Measurements from ENCODE around the gene AXL. TPM values are rescaled to one million over a fixed set of nuclear protein-coding genes. Genes with fewer than 3 reads are reported as not detected.
A peak's percentile ranks its signal among the peaks of the same experiment; 100 is the strongest.

The AXL gene
- total RNA-seq, 2 donors from 2014 or later = 27.3 to 81.4 TPM

GRCh38 chr19:41223431-41224234 lies 4.6 kb downstream of the AXL start:
- Histone ChIP-seq H3K27me3 (no peaks in the 10 kb centered on the region), H3K4me1 (peaks cover 0 to 41% of the 10 kb centered on the region in 2 donors), H3K4me3 (peak overlapping the region in 1 of 2 donors; percentile 21), H3K36me3 (peaks cover 10% of the 10 kb centered on the region), H3K27ac (peak overlapping the region; percentile 90 to 92), H3K9me3 (no peaks in the 10 kb centered on the region)
- TF ChIP-seq CTCF (IDR thresholded peaks at IDR 0.05) = no peak
- no peak for DNase-seq (ENCODE audit: low spot score)

- no peak for DNase-seq (ENCODE audit: low spot score)
- TF ChIP-seq CTCF (IDR thresholded peaks at IDR 0.05) = no peak
- peak overlapping the region; percentile 90 to 92 for H3K27ac ChIP-seq
Measured at GRCh38 chr19:41224632-41225031, 5.6 kb downstream of the AXL start.

GRCh38 chr19:41225238-41226052 lies 6.4 kb downstream of the AXL start:
- Histone ChIP-seq H3K27ac (peak overlapping the region; percentile 90 to 92), H3K9me3 (no peaks in the 10 kb centered on the region), H3K4me3 (peak overlapping the region; percentile 34 to 56), H3K36me3 (peaks cover 10% of the 10 kb centered on the region), H3K27me3 (no peaks in the 10 kb centered on the region), H3K4me1 (peaks cover 0 to 37% of the 10 kb centered on the region in 2 donors)
- no peak for TF ChIP-seq CTCF (IDR thresholded peaks at IDR 0.05)
- peak; percentile 93 for DNase-seq (ENCODE audit: low spot score)

More at GRCh38 chr19:41224632-41225031, 5.6 kb downstream of the AXL start:
- H3K9me3 ChIP-seq = no peaks in the 10 kb centered on the region
- H3K4me3 ChIP-seq = no peak overlapping the region
- H3K4me1 ChIP-seq = peaks cover 0 to 41% of the 10 kb centered on the region in 2 donors
- peaks cover 10% of the 10 kb centered on the region for H3K36me3 ChIP-seq
- H3K27me3 ChIP-seq = no peaks in the 10 kb centered on the region

- DNase-seq (ENCODE audit: low spot score) = peak; percentile 80
- peak overlapping the region; percentile 90 to 92 for H3K27ac ChIP-seq
- H3K36me3 ChIP-seq = peaks cover 10% of the 10 kb centered on the region
- peak in 1 of 2 donors; percentile 27 for TF ChIP-seq CTCF (IDR thresholded peaks at IDR 0.05)
- H3K9me3 ChIP-seq = no peaks in the 10 kb centered on the region
- peak overlapping the region; percentile 34 to 56 for H3K4me3 ChIP-seq
- no peaks in the 10 kb centered on the region for H3K27me3 ChIP-seq
- H3K4me1 ChIP-seq = peaks cover 0 to 37% of the 10 kb centered on the region in 2 donors
Measured at GRCh38 chr19:41226053-41226873, 7.2 kb downstream of the AXL start.

- Histone ChIP-seq H3K36me3 (peaks cover 5% of the 10 kb centered on the region), H3K9me3 (no peaks in the 10 kb centered on the region), H3K27me3 (no peaks in the 10 kb centered on the region), H3K27ac (peak overlapping the region; percentile 90 to 92), H3K4me3 (peak overlapping the region; percentile 34 to 56), H3K4me1 (peaks cover 0 to 37% of the 10 kb centered on the region in 2 donors)
- TF ChIP-seq CTCF (IDR thresholded peaks at IDR 0.05) = no peak
- no peak for DNase-seq (ENCODE audit: low spot score)
Measured at GRCh38 chr19:41226874-41227390, 7.9 kb downstream of the AXL start.
